GM19328 (cell line): ENCODE measurements around the gene COL18A1.
"Not testable (repeated sequence)": the region's sequence is repeated elsewhere in the genome, so short reads cannot be mapped to it uniquely, and the experiment has no call there.

ENCODE experiments used
- ATAC-seq: cut with Tn5 transposase; IDR thresholded peaks from one replicate; pipeline ENCODE4 v1.9.1; 2021; ENCODE audit warnings: mild to moderate bottlenecking, moderate library complexity; ENCODE audit not compliant: unreplicated experiment

COL18A1 gene

GRCh38 chr21:45528981-45529784 is 124.2 kb downstream of the COL18A1 start:
- no peak for ATAC-seq

DNA sequence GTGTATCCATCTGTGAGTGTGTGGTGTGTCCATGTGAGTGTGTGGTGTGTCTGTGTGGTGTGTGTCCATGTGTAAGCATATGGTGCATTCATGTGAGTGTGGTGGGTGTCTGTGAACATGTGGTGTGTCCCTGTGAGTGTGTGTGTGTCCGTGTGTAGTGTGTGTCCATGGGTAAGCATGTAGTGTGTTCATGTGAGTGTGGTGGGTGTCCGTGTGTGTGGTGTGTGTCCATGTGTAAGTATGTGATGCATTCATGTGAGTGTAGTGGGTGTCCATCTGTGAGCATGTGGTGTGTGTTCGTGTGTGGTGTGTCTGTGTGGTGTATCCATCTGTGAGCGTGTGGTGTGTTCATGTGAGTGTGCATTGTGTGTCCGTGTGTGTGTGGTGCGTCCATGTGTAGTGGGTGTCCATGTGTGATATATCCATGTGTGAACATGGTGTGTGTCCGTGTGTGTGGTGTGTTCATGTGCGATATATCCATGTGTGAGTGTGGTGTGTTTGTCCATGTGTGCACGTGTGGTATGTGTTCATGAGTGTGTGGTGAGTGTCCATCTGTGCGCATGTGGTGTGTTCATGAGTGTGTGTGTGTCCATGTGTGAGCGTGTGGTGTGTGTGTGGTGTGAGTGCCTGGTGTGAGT is 124.9 kb downstream of the COL18A1 start:
- no peak for ATAC-seq

- ATAC-seq, result no peak
Measured at GRCh38 chr21:45530423-45531113, 125.6 kb downstream of the COL18A1 start.

DNA sequence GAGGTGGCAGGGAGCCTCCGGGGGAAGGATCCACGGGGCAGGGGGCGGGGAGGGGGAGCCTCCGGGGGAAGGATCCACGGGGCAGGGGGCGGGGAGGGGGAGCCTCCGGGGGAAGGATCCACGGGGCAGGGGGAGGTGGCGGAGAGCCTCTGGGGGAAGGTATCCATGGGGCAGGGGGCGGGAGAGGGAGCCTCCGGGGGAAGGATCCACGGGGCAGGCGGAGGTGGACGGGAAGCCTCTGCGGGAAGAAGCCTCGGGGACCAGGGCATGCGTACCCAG is 126.1 kb downstream of the COL18A1 start:
- not testable (repeated sequence) for ATAC-seq

- ATAC-seq, result no peak
Measured at GRCh38 chr21:45531393-45532215, 126.6 kb downstream of the COL18A1 start.

DNA sequence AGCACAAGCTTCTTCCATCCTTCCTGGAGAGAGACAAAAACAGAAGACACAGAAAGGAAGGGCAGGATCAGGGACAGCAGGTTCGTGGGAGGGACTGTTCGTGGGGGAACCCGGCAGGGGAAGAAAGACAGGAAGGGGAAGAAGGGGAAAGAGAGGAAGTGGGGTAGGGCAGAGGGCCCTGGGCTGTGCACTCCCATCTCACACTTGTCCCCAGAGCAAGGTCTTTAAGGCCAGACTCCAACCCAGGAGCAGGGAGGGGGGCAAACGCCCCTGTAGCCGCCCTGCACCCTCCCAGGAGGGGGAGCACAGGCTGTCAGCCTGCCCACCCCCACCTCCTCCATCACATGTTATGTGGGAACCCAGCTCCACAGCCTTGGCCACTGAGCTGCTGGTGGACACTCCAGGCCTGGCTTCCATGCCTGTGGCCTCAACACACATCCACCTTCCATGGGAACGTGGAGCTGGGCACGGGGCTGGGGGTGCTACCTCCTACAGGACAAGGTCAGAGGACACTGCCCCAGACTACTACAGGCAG is 127.9 kb downstream of the COL18A1 start:
- no peak for ATAC-seq

DNA sequence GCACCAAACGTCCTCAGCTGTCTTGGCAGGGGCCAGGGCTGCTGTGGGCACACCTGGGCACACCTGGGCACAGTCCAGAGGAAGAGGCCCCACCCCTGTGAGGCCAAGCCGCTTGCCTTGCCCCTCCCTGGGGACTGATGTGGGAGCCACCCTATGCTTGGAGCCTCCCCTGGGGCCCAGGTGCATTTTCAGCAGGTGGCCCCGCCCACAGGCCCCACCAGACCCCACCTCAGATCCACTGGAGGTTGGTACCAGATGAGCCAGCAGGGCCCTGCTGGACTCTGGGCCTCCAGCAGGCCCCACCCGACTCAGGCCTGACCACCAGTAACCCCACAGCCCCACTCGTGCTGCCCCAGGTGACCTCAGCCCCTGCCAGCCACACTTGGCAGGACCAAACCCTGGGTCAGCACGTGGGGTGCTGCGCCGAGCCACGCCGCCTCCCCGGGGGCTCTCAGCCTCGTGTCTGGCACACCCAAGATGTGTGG is 128.4 kb downstream of the COL18A1 start:
- ATAC-seq, result no peak

GRCh38 chr21:45533846-45534635 is 129.1 kb downstream of the COL18A1 start:
- ATAC-seq, result no peak

- no peak for ATAC-seq
Measured at GRCh38 chr21:45534636-45535331, 129.8 kb downstream of the COL18A1 start.

DNA sequence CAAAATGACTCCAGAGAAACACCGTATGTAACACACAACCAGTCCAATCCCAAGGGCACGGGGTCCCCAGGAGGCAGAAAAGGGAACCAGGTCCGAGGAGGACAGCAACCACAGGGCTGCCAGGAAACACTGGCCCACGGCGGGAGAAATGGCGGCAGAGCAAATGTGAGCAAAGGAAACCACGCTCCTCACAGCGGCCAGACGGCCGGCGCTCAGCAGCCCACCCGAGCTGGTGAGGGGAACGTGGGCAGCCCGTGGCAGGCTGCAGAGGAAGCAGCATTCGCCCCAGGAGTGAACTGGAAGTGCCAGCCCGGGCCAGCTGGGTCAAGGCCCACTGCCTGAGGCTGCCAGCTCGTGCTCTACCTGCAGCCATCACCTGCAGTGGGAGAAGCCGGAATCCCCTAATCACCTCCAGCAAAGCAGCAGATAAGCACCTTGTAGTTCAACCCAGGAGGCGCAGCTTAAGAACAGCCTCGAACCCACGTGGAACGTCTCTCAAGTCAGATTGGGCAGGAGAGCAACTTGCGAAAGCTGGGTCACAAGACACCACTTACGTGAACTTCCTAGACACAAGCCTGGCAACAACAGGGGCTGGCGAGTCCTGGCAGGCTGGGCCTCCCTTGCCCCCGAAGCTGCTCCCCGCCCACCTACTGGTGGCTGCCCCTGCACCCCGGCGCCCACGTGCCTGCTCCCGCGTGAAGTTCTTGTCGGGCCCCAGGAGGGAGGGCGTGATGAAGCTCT is 130.5 kb downstream of the COL18A1 start:
- ATAC-seq, result no peak

GRCh38 chr21:45536301-45537081 is 131.5 kb downstream of the COL18A1 start:
- no peak for ATAC-seq

- no peak for ATAC-seq
Measured at GRCh38 chr21:45537111-45537745, 132.3 kb downstream of the COL18A1 start.

DNA sequence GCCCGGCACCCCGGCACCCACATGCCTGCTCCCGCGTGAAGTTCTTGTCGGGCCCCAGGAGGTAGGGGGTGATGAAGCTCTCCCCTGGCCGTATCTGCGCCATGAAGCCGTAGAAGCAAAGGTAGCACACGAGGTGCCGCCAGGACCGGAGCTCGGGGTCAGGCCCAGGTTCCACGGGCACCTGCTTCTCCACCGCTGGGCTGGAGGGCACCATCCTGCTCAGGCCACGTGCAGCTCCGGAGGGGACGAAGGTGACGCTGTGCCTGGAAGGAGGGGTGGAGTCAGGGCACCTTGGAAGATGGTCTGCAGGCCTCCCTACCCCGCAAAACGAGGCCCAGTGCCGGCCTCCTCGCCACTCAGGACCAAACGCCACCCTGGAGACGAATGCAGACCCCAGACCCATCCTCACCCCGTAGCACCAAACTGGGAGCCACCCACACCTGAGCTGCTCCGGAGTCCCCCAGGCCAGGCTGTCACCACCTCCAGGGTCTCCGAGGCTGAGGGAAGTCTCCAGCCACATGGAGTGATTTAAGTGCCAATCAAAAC is 132.9 kb downstream of the COL18A1 start:
- ATAC-seq, result no peak

DNA sequence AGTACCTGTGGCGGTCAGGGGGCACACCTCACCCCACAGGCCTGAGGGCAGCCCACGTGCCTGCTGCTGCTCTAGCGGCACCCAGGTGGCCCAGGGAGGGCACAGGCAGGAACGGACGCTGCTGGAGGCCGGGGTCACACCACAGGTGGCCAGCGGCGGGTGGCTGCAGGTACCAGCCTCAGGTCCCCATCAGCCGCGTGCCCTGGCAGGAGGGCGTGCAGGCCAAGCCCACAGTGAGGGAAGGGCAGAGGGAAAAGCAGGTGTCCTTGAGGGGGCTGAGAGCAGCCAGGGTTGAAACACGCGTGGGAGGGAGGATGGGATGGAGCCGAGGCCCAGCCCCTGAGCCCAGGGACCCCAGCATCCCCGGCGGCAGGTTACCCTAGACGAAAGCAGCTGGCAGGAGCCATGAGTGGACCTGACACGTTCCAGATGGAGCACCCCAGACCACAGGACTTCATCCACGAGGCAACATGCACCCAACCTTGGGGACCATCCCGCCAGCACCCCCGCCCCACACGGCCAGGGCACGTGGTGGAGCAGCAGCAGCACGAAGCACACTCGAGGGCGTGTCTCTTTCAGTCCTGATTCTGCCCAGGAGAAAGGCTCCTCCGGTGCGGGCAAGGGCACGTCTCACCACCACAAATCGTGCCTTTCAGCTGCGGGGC is 133.5 kb downstream of the COL18A1 start:
- no peak for ATAC-seq

DNA sequence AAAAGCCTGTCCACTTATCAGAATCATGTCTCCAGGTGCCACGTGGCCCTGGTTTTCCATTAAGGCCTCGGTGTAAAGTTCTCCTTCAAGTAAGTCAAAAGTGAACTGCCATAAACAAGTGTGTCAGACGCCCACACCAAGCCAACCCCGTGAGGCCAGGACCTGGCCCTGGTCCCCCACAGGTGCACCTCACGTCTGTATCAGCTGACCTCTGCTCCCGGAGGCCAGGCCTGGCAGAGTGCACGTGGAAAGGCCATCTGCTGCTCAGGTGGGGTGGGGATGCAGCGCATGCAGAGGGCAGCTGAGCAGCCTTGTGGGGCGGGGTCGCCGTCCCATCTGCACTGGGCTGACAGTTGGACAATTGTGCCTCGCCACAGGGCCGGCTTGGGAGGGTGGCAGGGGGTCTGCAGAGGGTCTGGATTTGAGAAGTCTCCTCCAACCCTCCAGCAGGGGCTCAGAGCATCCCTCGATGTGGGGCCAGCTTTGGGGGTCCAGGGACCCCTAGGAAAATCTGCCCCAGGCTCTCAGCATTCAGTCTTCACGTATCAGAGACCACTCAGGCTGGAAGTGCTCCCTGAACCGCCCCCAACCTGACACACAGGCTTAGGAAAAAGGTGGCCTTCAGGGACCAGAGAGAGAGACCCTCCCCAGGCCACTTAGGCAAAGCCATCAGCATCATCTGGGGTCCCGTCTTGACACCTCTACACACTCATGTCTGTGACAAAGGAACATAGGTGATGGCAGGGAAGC is 134.3 kb downstream of the COL18A1 start:
- no peak for ATAC-seq
